GM18502 (cell line): ENCODE measurements around the gene PDZRN3.

ENCODE experiments used
- ATAC-seq: cut with Tn5 transposase; IDR thresholded peaks from one replicate; pipeline ENCODE4 v1.9.1; 2021; ENCODE audit warnings: mild to moderate bottlenecking; ENCODE audit not compliant: unreplicated experiment, poor library complexity

The PDZRN3 gene

GRCh38 chr3:73530022-73530396, 94.7 kb downstream of the PDZRN3 start:
- no peak for ATAC-seq

GRCh38 chr3:73529308-73530021, 95.3 kb downstream of the PDZRN3 start:
- no peak for ATAC-seq

GRCh38 chr3:73525591-73525990, 99.2 kb downstream of the PDZRN3 start:
- ATAC-seq = no peak

GRCh38 chr3:73523661-73524060, 101.1 kb downstream of the PDZRN3 start:
- no peak for ATAC-seq

GRCh38 chr3:73521734-73522336, 102.9 kb downstream of the PDZRN3 start:
- ATAC-seq = no peak

GRCh38 chr3:73520931-73521461, 103.7 kb downstream of the PDZRN3 start:
- ATAC-seq = no peak

GRCh38 chr3:73516631-73517030, 108.1 kb downstream of the PDZRN3 start:
- ATAC-seq = no peak

GRCh38 chr3:73513260-73513659, 111.5 kb downstream of the PDZRN3 start:
- ATAC-seq = no peak

- no peak for ATAC-seq
These were observed 112.9 kb downstream of the PDZRN3 start for GRCh38 chr3:73511571-73512525.

GRCh38 chr3:73510784-73511183, 114.0 kb downstream of the PDZRN3 start:
- ATAC-seq = no peak

- no peak for ATAC-seq
These were observed 114.4 kb downstream of the PDZRN3 start for GRCh38 chr3:73510334-73510733.

GRCh38 chr3:73509816-73510215, 114.9 kb downstream of the PDZRN3 start:
- ATAC-seq = no peak

- ATAC-seq = no peak
These were observed 115.7 kb downstream of the PDZRN3 start for GRCh38 chr3:73509066-73509465.

- peak; percentile 75 for ATAC-seq
These were observed 116.3 kb downstream of the PDZRN3 start for GRCh38 chr3:73508330-73508954.

GRCh38 chr3:73504852-73505251, 119.9 kb downstream of the PDZRN3 start:
- ATAC-seq = no peak

- ATAC-seq = no peak
These were observed 120.5 kb downstream of the PDZRN3 start for GRCh38 chr3:73504239-73504638.

- peak; percentile 45 for ATAC-seq
These were observed 121.0 kb downstream of the PDZRN3 start for GRCh38 chr3:73503781-73504180.

GRCh38 chr3:73502609-73503583, 121.8 kb downstream of the PDZRN3 start:
- ATAC-seq = peak; percentile 76

GRCh38 chr3:73500321-73500720, 124.4 kb downstream of the PDZRN3 start:
- ATAC-seq = no peak
